ENCODE measurements around the gene FLYWCH2.

GRCh38 chr16:2925951-2926649 is 43.1 kb downstream of the FLYWCH2 start:
- no peak for TF ChIP-seq EZH2 (IDR thresholded peaks at IDR 0.05; ENCODE audit: borderline replicate concordance, low read depth, low read length, severe bottlenecking)
- no peak for TF ChIP-seq CTCF (IDR thresholded peaks at IDR 0.05; ENCODE audit: borderline replicate concordance, extremely low read depth, low read length, poor library complexity, severe bottlenecking)

All from DND-41 (cell line).